ENCODE results near the gene SPAG6. TPM values are rescaled to one million over a fixed set of nuclear protein-coding genes. Genes with fewer than 3 reads are reported as not detected.

The SPAG6 gene
- total RNA-seq, 1 donor from 2014 or later: 8.9 TPM

DNA sequence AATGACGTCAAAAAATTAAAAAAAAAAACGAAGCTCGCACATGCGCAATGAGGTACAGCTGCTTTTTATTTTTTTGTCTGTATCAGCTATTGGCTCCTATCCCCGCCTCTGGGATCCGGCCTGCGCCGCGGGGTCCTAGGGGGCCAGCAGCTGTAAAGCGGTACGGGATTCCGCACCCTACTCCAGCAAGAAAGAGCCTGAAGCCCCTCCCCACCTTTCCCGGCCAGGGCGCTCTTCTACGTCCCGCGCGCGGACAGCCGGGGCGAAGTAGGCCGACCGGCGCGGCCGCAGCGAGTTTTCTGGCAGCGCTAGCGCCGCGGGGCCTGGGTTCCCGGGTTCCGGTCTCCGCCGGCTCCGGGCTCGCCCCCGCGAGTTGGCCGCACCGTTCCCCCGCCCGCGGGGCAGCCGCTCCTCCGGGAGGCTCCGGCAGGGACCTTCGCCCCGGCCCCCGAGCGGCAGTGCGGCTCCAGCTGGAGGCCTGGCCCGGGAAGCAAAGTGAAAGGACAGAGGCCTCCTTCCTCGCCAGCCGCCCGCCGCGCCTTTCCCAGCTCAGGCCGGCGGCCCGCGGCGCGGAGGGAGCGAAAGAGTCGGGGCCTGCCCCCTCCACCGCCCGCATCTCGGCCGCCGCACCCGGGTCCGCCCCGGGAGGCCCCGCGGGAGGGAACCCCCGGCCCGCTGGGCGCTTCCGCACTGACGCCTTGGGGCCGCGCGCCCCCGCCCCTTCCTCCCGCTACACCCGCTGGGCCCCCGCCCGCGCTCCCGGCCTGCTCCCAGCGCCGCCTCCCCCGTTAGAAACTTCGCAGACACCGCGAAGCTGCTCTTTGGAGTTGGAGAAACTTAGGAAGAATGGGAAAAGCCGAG lies 4.7 kb upstream of the SPAG6 start:
- peak overlapping the region; percentile 95 for H3K27ac Mint-ChIP-seq
- peak; percentile 63 for DNase-seq (ENCODE audit: low spot score, unreplicated experiment)
- H3K4me3 Mint-ChIP-seq (ENCODE audit: low read depth): peak overlapping the region; percentile 83
- H3K4me1 Mint-ChIP-seq (ENCODE audit: low read depth): peaks cover 4% of the 10 kb centered on the region
- no peaks in the 10 kb centered on the region for H3K36me3 Mint-ChIP-seq (ENCODE audit: insufficient read depth)
- peaks cover 78% of the 10 kb centered on the region for H3K27me3 Mint-ChIP-seq
- no peaks in the 10 kb centered on the region for H3K9me3 Mint-ChIP-seq (ENCODE audit: low read depth)
- TF ChIP-seq, protein P1, sequence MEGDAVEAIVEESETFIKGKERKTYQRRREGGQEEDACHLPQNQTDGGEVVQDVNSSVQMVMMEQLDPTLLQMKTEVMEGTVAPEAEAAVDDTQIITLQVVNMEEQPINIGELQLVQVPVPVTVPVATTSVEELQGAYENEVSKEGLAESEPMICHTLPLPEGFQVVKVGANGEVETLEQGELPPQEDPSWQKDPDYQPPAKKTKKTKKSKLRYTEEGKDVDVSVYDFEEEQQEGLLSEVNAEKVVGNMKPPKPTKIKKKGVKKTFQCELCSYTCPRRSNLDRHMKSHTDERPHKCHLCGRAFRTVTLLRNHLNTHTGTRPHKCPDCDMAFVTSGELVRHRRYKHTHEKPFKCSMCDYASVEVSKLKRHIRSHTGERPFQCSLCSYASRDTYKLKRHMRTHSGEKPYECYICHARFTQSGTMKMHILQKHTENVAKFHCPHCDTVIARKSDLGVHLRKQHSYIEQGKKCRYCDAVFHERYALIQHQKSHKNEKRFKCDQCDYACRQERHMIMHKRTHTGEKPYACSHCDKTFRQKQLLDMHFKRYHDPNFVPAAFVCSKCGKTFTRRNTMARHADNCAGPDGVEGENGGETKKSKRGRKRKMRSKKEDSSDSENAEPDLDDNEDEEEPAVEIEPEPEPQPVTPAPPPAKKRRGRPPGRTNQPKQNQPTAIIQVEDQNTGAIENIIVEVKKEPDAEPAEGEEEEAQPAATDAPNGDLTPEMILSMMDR (IDR thresholded peaks at IDR 0.05; ENCODE audit: unreplicated experiment): no peak

GRCh38 chr10:22341190-22341925 lies 3.9 kb upstream of the SPAG6 start:
- Mint-ChIP-seq H3K4me3 (ENCODE audit: low read depth) (peak overlapping the region; percentile 76), H3K27ac (peak overlapping the region; percentile 91), H3K36me3 (ENCODE audit: insufficient read depth) (no peaks in the 10 kb centered on the region), H3K4me1 (ENCODE audit: low read depth) (peaks cover 4% of the 10 kb centered on the region), H3K9me3 (ENCODE audit: low read depth) (no peaks in the 10 kb centered on the region), H3K27me3 (peaks cover 82% of the 10 kb centered on the region)
- TF ChIP-seq, protein P1 (IDR thresholded peaks at IDR 0.05; ENCODE audit: unreplicated experiment): no peak
- peak; percentile 42 for DNase-seq (ENCODE audit: low spot score, unreplicated experiment)

- peaks cover 83% of the 10 kb centered on the region for H3K27me3 Mint-ChIP-seq
These were observed 3.4 kb upstream of the SPAG6 start for GRCh38 chr10:22341926-22342196.

DNA sequence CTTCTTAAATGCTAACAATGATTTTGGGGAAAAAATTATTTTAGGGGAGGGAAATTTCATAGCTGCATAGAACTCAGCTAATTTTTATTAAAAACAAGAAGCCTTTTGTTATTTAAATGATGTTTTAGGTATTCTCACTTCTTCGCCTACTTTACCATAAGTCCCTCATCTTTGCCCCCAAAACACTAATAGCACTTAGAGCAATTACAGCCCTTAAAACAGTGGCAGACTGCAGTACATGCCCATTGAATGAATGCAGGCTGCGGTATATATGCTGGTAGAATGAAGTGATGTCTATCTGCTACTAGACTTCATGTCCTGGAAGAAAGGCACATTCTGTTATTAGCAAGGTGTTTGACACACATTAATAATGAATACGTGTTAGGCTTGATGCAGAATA lies 2.9 kb upstream of the SPAG6 start:
- Mint-ChIP-seq H3K4me3 (ENCODE audit: low read depth) (no peak overlapping the region), H3K36me3 (ENCODE audit: insufficient read depth) (no peaks in the 10 kb centered on the region), H3K27ac (no peak overlapping the region), H3K4me1 (ENCODE audit: low read depth) (peaks cover 4% of the 10 kb centered on the region), H3K9me3 (ENCODE audit: low read depth) (no peaks in the 10 kb centered on the region), H3K27me3 (peaks cover 81% of the 10 kb centered on the region)
- TF ChIP-seq, protein P1 (IDR thresholded peaks at IDR 0.05; ENCODE audit: unreplicated experiment): no peak
- no peak for DNase-seq (ENCODE audit: low spot score, unreplicated experiment)

More at GRCh38 chr10:22341926-22342196, 3.4 kb upstream of the SPAG6 start:
- DNase-seq (ENCODE audit: low spot score, unreplicated experiment): no peak
- Mint-ChIP-seq H3K9me3 (ENCODE audit: low read depth) (no peaks in the 10 kb centered on the region), H3K36me3 (ENCODE audit: insufficient read depth) (no peaks in the 10 kb centered on the region), H3K4me1 (ENCODE audit: low read depth) (peaks cover 4% of the 10 kb centered on the region), H3K27ac (no peak overlapping the region), H3K4me3 (ENCODE audit: low read depth) (no peak overlapping the region)
- TF ChIP-seq, protein P1 (IDR thresholded peaks at IDR 0.05; ENCODE audit: unreplicated experiment): no peak

- Mint-ChIP-seq H3K27me3 (peaks cover 77% of the 10 kb centered on the region), H3K27ac (no peak overlapping the region), H3K4me3 (ENCODE audit: low read depth) (no peak overlapping the region), H3K9me3 (ENCODE audit: low read depth) (no peaks in the 10 kb centered on the region), H3K36me3 (ENCODE audit: insufficient read depth) (no peaks in the 10 kb centered on the region), H3K4me1 (ENCODE audit: low read depth) (peaks cover 4% of the 10 kb centered on the region)
- TF ChIP-seq, protein P1 (IDR thresholded peaks at IDR 0.05; ENCODE audit: unreplicated experiment): no peak
- no peak for DNase-seq (ENCODE audit: low spot score, unreplicated experiment)
These were observed 1.6 kb upstream of the SPAG6 start for GRCh38 chr10:22343731-22344130.

Measured in progenitor cell of endocrine pancreas (in vitro differentiated cells).